ENCODE results near the gene RIN3.

RIN3 gene

DNA sequence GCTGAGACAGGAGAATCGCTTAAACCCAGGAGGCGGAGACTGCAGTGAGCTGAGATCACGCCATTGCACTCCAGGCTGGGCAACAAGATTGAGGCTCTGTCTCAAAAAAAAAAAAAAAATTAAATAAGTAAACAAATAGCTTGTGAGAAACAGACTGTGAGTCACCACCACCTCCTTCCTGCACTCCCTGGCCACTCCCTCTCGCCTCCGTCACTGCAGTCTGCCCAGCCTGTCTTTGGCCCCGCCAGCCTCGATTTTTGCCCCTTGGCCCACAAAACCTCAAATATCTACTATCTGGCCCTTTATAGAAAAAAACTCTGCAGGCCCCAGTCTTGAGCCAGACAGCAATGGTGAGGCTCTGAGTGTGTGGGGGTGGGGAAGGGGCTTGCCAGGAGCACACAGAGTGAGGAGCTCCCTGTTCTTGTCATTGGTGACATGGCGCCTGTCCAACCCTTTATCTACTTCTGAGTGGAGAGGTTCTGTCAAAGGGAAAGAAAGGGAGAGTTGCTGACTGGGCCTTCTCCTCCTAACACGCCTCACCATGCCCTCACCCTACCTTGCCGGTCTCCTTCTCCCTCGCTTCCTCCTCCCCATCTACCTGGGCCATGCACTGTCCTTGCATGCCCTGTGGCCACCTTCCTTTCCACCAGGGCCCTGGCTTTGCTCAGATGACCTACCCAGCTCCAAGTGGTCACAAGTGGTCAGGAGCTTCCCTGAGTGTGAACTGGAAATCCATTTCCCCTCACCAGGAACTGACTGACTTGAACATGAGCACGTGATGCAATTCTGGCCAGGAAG lies 212.8 kb downstream of the RIN3 start:
- Histone ChIP-seq H3K9ac (ENCODE audit: low read depth, low read length) (no peak overlapping the region), H3K4me3 (ENCODE audit: low read depth, low read length) (no peak overlapping the region), H3K9me3 (ENCODE audit: control insufficient read depth, insufficient read depth, low read length) (no peaks in the 10 kb centered on the region), H3K27me3 (ENCODE audit: control insufficient read depth, insufficient read depth, low read length) (no peaks in the 10 kb centered on the region), H3K4me1 (ENCODE audit: control insufficient read depth, insufficient read depth, low read length) (no peaks in the 10 kb centered on the region), H3K36me3 (ENCODE audit: control insufficient read depth, insufficient read depth, low read length) (peaks cover 2% of the 10 kb centered on the region)

DNA sequence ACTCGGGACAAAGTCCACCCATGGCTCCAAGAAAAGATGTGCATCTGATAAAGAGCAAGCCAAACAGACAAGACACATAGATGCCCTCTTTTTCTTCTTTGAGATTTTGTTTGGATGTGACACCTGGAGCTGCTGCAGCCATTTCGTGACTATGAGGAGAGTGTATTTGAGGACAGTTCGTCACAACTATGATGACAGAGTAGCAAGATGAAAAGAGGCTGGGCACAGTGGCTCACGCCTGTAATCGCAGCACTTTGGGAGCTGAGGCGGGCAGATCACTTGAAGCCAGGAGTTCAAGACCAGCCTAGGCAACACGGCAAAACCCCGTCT lies 213.3 kb downstream of the RIN3 start:
- H3K9me3 ChIP-seq (ENCODE audit: control insufficient read depth, insufficient read depth, low read length), result no peaks in the 10 kb centered on the region
- H3K9ac ChIP-seq (ENCODE audit: low read depth, low read length), result no peak overlapping the region
- no peaks in the 10 kb centered on the region for H3K27me3 ChIP-seq (ENCODE audit: control insufficient read depth, insufficient read depth, low read length)
- H3K4me1 ChIP-seq (ENCODE audit: control insufficient read depth, insufficient read depth, low read length), result no peaks in the 10 kb centered on the region
- H3K4me3 ChIP-seq (ENCODE audit: low read depth, low read length), result no peak overlapping the region
- H3K36me3 ChIP-seq (ENCODE audit: control insufficient read depth, insufficient read depth, low read length), result peaks cover 7% of the 10 kb centered on the region

DNA sequence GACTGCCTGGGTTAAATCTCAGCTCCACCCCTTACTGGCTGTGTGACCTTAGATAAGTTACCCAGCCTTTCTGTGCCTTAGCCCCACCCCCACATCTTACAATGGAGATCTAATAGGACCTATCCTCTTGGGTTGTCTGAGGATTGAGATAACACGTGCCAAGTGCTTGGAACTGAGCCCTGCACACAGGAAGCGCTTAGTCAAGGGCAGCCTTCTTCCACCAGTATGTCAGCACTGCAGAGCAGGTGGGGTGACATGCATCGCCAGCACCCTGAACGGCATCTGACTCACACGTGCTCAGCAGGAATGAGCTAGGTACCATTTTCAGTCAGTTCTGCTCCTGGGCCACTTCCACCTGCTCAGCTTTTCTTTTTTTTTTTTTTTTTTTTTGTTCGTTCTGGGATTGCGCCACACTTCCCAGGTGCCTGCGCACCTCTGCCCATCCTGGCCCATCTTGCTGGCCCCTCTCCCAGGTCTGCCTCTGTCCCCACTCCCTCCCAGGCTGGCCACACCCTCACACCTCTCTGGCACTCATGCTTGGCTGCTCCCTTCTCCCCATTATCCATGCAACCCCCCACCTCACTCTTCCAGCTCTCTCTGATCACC lies 215.3 kb downstream of the RIN3 start:
- Histone ChIP-seq H3K36me3 (ENCODE audit: control insufficient read depth, insufficient read depth, low read length) (peaks cover 12% of the 10 kb centered on the region), H3K4me1 (ENCODE audit: control insufficient read depth, insufficient read depth, low read length) (no peaks in the 10 kb centered on the region), H3K9me3 (ENCODE audit: control insufficient read depth, insufficient read depth, low read length) (no peaks in the 10 kb centered on the region), H3K27me3 (ENCODE audit: control insufficient read depth, insufficient read depth, low read length) (no peaks in the 10 kb centered on the region), H3K4me3 (ENCODE audit: low read depth, low read length) (no peak overlapping the region), H3K9ac (ENCODE audit: low read depth, low read length) (no peak overlapping the region)

DNA sequence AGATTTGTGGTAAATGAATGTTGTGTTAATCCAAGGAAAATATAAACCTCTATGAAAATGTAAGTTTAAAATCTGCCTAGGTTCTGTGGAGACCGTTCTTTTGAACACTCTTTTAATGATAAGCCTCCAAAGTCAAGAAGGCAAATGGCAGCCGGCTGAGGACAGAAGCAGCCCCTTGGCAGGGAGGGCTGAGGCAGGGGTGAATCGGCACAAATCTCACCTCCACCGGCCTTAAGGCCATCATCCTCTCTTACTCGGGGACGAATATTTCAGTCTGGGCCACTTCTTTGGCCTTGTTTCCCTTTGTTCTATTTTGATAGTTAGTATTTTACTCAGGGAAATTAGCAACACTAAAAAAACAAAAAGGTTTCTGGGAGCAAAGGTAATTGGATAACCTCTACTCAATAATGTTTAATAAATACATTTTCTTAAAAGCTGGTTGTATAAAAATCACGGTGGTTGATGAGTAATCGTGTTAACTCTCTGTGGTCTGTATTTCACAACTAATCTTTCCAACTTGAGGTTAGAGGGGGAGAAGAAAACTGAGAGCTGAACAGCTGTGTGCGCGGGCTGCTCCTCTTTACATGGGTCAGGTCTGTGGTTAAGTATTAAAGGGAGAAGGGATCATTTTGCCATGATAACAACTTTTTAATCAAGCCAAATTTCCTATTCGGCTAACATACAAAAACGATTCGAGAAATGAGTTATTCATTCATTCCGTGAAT lies 216.2 kb downstream of the RIN3 start:
- Histone ChIP-seq H3K9me3 (ENCODE audit: control insufficient read depth, insufficient read depth, low read length) (no peaks in the 10 kb centered on the region), H3K9ac (ENCODE audit: low read depth, low read length) (no peak overlapping the region), H3K36me3 (ENCODE audit: control insufficient read depth, insufficient read depth, low read length) (peaks cover 12% of the 10 kb centered on the region), H3K4me1 (ENCODE audit: control insufficient read depth, insufficient read depth, low read length) (no peaks in the 10 kb centered on the region), H3K4me3 (ENCODE audit: low read depth, low read length) (no peak overlapping the region), H3K27me3 (ENCODE audit: control insufficient read depth, insufficient read depth, low read length) (no peaks in the 10 kb centered on the region)

- Histone ChIP-seq H3K27me3 (ENCODE audit: control insufficient read depth, insufficient read depth, low read length) (no peaks in the 10 kb centered on the region), H3K36me3 (ENCODE audit: control insufficient read depth, insufficient read depth, low read length) (peaks cover 9% of the 10 kb centered on the region), H3K9ac (ENCODE audit: low read depth, low read length) (no peak overlapping the region), H3K4me3 (ENCODE audit: low read depth, low read length) (no peak overlapping the region), H3K4me1 (ENCODE audit: control insufficient read depth, insufficient read depth, low read length) (no peaks in the 10 kb centered on the region), H3K9me3 (ENCODE audit: control insufficient read depth, insufficient read depth, low read length) (no peaks in the 10 kb centered on the region)
Observed at GRCh38 chr14:92731622-92732115, 218.1 kb downstream of the RIN3 start.

- H3K4me1 ChIP-seq (ENCODE audit: control insufficient read depth, insufficient read depth, low read length), result no peaks in the 10 kb centered on the region
- H3K4me3 ChIP-seq (ENCODE audit: low read depth, low read length), result no peak overlapping the region
- H3K36me3 ChIP-seq (ENCODE audit: control insufficient read depth, insufficient read depth, low read length), result peaks cover 9% of the 10 kb centered on the region
- H3K27me3 ChIP-seq (ENCODE audit: control insufficient read depth, insufficient read depth, low read length), result no peaks in the 10 kb centered on the region
- H3K9ac ChIP-seq (ENCODE audit: low read depth, low read length), result no peak overlapping the region
- no peaks in the 10 kb centered on the region for H3K9me3 ChIP-seq (ENCODE audit: control insufficient read depth, insufficient read depth, low read length)
Observed at GRCh38 chr14:92733007-92733406, 219.4 kb downstream of the RIN3 start.

DNA sequence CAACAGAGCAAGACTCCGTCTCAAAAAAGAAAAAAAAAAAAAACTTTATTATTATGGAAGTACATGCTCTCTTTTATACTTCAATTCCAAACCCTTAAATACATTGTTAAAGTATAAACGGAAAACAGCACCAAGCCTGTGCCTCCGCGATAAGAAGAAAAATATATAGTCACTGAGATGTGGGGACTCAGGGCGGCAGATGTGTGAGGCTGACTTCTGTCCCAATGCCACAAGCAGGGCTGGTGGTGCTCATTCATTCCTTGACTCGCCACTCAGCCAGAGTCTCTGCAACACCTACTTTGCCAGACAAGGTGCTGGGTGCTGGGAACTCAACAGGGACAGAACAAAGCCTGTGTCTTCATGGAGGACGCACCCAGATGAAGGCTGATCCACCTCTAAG lies 221.0 kb downstream of the RIN3 start:
- Histone ChIP-seq H3K27me3 (ENCODE audit: control insufficient read depth, insufficient read depth, low read length) (no peaks in the 10 kb centered on the region), H3K36me3 (ENCODE audit: control insufficient read depth, insufficient read depth, low read length) (peaks cover 9% of the 10 kb centered on the region), H3K4me3 (ENCODE audit: low read depth, low read length) (no peak overlapping the region), H3K4me1 (ENCODE audit: control insufficient read depth, insufficient read depth, low read length) (no peaks in the 10 kb centered on the region), H3K9me3 (ENCODE audit: control insufficient read depth, insufficient read depth, low read length) (no peaks in the 10 kb centered on the region), H3K9ac (ENCODE audit: low read depth, low read length) (no peak overlapping the region)

GRCh38 chr14:92735344-92735743 lies 221.8 kb downstream of the RIN3 start:
- H3K36me3 ChIP-seq (ENCODE audit: control insufficient read depth, insufficient read depth, low read length), result peaks cover 9% of the 10 kb centered on the region
- H3K4me3 ChIP-seq (ENCODE audit: low read depth, low read length), result no peak overlapping the region
- no peaks in the 10 kb centered on the region for H3K27me3 ChIP-seq (ENCODE audit: control insufficient read depth, insufficient read depth, low read length)
- H3K4me1 ChIP-seq (ENCODE audit: control insufficient read depth, insufficient read depth, low read length), result no peaks in the 10 kb centered on the region
- no peaks in the 10 kb centered on the region for H3K9me3 ChIP-seq (ENCODE audit: control insufficient read depth, insufficient read depth, low read length)
- H3K9ac ChIP-seq (ENCODE audit: low read depth, low read length), result no peak overlapping the region

DNA sequence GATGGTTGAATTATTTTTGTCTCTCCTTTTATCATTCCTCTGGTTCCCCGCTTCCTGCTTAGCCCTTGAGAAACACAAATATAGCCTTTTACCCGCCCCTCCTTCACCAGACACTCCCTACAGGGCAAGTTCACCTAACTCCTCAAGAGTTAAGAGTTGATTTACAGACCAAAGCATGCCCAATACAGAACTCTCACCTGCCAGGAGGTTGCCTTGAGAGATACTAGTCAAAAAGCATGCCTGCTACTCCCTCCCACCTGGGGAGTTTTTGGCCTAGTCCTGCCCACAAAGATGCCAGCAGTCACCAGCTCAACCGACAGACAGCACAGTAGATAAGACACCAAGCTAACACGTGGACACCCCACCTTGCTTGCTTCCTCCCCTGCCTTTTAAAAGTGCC lies 223.6 kb downstream of the RIN3 start:
- Histone ChIP-seq H3K9ac (ENCODE audit: low read depth, low read length) (no peak overlapping the region), H3K4me3 (ENCODE audit: low read depth, low read length) (no peak overlapping the region), H3K27me3 (ENCODE audit: control insufficient read depth, insufficient read depth, low read length) (no peaks in the 10 kb centered on the region), H3K36me3 (ENCODE audit: control insufficient read depth, insufficient read depth, low read length) (peaks cover 2% of the 10 kb centered on the region), H3K4me1 (ENCODE audit: control insufficient read depth, insufficient read depth, low read length) (no peaks in the 10 kb centered on the region), H3K9me3 (ENCODE audit: control insufficient read depth, insufficient read depth, low read length) (no peaks in the 10 kb centered on the region)

GRCh38 chr14:92737619-92738188 lies 224.1 kb downstream of the RIN3 start:
- Histone ChIP-seq H3K27me3 (ENCODE audit: control insufficient read depth, insufficient read depth, low read length) (no peaks in the 10 kb centered on the region), H3K4me3 (ENCODE audit: low read depth, low read length) (no peak overlapping the region), H3K36me3 (ENCODE audit: control insufficient read depth, insufficient read depth, low read length) (no peaks in the 10 kb centered on the region), H3K9me3 (ENCODE audit: control insufficient read depth, insufficient read depth, low read length) (no peaks in the 10 kb centered on the region), H3K9ac (ENCODE audit: low read depth, low read length) (no peak overlapping the region), H3K4me1 (ENCODE audit: control insufficient read depth, insufficient read depth, low read length) (no peaks in the 10 kb centered on the region)

Measured in iPS-15b (cell line).